ENCODE measurements around the gene VSIR. TPM values are rescaled to one million over a fixed set of nuclear protein-coding genes. Genes with fewer than 3 reads are reported as not detected.

Gene VSIR
- total and polyA plus RNA-seq, 9 of the 15 experiments (the other 6 are each of a cell fraction or from before 2014, with no cell fraction given), result 0.14 to 20.5 (median 9.3) TPM

DNA sequence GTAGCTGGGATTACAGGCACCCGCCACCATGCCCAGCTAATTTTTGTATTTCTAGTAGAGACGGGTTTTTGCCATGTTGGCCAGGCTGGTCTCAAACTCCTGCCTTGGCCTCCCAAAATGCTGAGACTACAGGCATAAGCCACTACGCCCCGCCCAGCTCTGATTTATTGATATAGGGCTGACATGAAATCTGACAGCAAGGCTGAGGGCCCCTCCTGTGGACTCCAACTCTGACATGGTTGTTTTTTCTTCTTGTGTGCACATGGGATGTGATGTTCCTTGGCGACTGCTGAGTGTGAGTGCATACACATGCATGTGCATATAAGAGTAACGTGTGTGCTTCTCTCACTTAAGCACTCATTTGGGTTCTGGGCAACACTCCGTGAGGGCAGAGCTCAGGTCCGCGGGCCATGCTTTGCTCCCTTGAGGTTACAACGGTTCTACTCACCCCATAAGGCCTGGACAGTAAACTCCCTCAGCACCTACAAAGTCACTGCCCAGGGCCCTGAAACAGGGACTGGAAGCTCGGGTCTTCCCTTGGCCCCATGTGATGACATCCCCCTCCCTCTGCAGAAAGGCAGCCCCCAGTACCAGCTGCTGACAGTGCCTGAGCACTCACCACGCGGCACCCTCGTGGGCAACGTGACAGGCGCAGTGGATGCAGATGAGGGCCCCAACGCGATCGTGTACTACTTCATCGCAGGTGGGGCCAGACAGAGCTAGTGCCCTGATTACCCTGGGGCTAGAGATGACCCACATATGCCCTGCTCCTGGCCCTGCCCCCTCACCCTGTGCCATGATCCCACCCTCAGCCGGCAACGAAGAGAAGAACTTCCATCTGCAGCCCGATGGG is 33.6 kb upstream of the VSIR start:
- in situ Hi-C loops (cut with MboI), result no loop called here
- WGBS (ENCODE audit: insufficient coverage, low coverage, missing lambda C conversion rate), result 60% methylated on average over 22 of the region's 23 CpGs
- FAIRE-seq, result no peak
- Histone ChIP-seq H2AFZ (ENCODE audit: low read depth, low read length) (no peak overlapping the region), H3K9me1 (ENCODE audit: control insufficient read depth, insufficient read depth, low read length) (peaks cover 3% of the 10 kb centered on the region), H3K9ac (ENCODE audit: insufficient read depth in 1 of 2, low read depth in 2 of 2, low read length in 2 of 2) (peak overlapping the region in 1 of 2 experiments; percentile 30; a peak in 1 of 4 replicates), H3K4me3 (no peak overlapping the region), H3K36me3 (ENCODE audit: control insufficient read depth, insufficient read depth, low read length) (no peaks in the 10 kb centered on the region), H3K27me3 (ENCODE audit: control insufficient read depth in 2 of 2, insufficient read depth in 2 of 2, low read length in 2 of 2) (no peaks in the 10 kb centered on the region), H3K79me2 (ENCODE audit: control insufficient read depth, insufficient read depth, low read length) (no peaks in the 10 kb centered on the region), H3K4me1 (replicated peaks in 1 of 2; ENCODE audit: control insufficient read depth in 2 of 2, insufficient read depth in 2 of 2, low read length in 2 of 2) (peaks cover 15 to 45% of the 10 kb centered on the region in 2 experiments), H3K27ac (ENCODE audit: extremely low read depth, low read depth, low read length) (no peak overlapping the region), H3K4me2 (ENCODE audit: insufficient read depth, low read length) (no peak overlapping the region; the same call in 1 of the 2 replicates), H4K20me1 (replicated peaks; ENCODE audit: control insufficient read depth, insufficient read depth, low read length) (no peaks in the 10 kb centered on the region), H3K9me3 (replicated peaks; ENCODE audit: control insufficient read depth, insufficient read depth, low read depth, low read length) (no peaks in the 10 kb centered on the region; the same call in 1 of the 2 replicates)
- no peak for DNase-seq (ENCODE audit: extremely low read depth in 1 of 4, low spot score in 3 of 4)
- peak; percentile 17; the same call in 1 of the 3 replicates for ATAC-seq
- intact Hi-C loops (cut with micrococcal nuclease), result no loop called here
- ChIA-PET POLR2A (interaction anchor here (0.6 to 1.8 kb wide), 14 partner anchors 8 to 466 kb away, joined by 3 to 6 read pairs (median 3); partner anchors contain the start of gene PSAP), CTCF (ENCODE audit: low intra/inter-chr PET ratio) (interaction anchor here (0.7 kb wide), 1 partner anchor 111 kb away, joined by 3 read pairs; no protein-coding TSS in a partner anchor)
- no TSS peak for BruUV-seq (replicated peaks)
- TF ChIP-seq MEIS2 (IDR thresholded peaks at IDR 0.05; ENCODE audit: partially characterized antibody) (peak; percentile 86), GTF2B (IDR thresholded peaks at IDR 0.05; ENCODE audit: extremely low read depth, insufficient read length) (no peak), FOSL1 (tag; conservative IDR thresholded peaks at IDR 0.05) (0 out of 2 replicates have a peak, but pooled peaks have one; percentile 10), TFAP4 (CRISPR knock-in tag; IDR thresholded peaks at IDR 0.05; ENCODE audit: borderline replicate concordance) (0 out of 2 replicates have a peak, but pooled peaks have one; percentile 4), SP1 (CRISPR knock-in tag; IDR thresholded peaks at IDR 0.05) (no peak), PBX2 (CRISPR knock-in tag; IDR thresholded peaks at IDR 0.05; ENCODE audit: low read depth) (no peak), PBX2 (tag; conservative IDR thresholded peaks at IDR 0.05; ENCODE audit: low read depth) (peak; percentile 70), PKNOX1 (IDR thresholded peaks at IDR 0.05) (peak; percentile 83), CCAR2 (IDR thresholded peaks at IDR 0.05; ENCODE audit: low read depth, low read length) (no peak), XRCC5 (IDR thresholded peaks at IDR 0.05; ENCODE audit: low read depth, low read length) (no peak), ESRRB (CRISPR knock-in tag; IDR thresholded peaks at IDR 0.05; ENCODE audit: borderline replicate concordance) (no peak), ZNF384 (IDR thresholded peaks at IDR 0.05; ENCODE audit: low read depth, low read length) (no peak), PRPF4 (IDR thresholded peaks at IDR 0.05; ENCODE audit: insufficient read depth, low read depth, low read length, poor library complexity, severe bottlenecking) (no peak)
